Activated CD4-positive, alpha-beta T cell treated with anti-CD3 and anti-CD28 coated beads, Interleukin-2, amount 50 U/mL, for 24 hours (primary cell): ENCODE measurements around the gene ARFRP1.
"Not testable (repeated sequence)": the region's sequence is repeated elsewhere in the genome, so short reads cannot be mapped to it uniquely, and the experiment has no call there.

Experiments
- DNase-seq, 2 donors: peaks; one replicate each; pipeline ENCODE4 v3.0.0-alpha.2; 2020; ENCODE audit warnings: low read depth in 1 of 2, low spot score in 1 of 2

Gene ARFRP1

GRCh38 chr20:63678667-63679465, 28.9 kb downstream of the ARFRP1 start:
- DNase-seq, result no peak

- DNase-seq, result no peak
Observed at GRCh38 chr20:63678071-63678470, 29.7 kb downstream of the ARFRP1 start.

- no peak for DNase-seq
Observed at GRCh38 chr20:63675681-63676368, 32.0 kb downstream of the ARFRP1 start.

GRCh38 chr20:63673951-63674350, 33.8 kb downstream of the ARFRP1 start:
- no peak for DNase-seq

GRCh38 chr20:63672666-63673065, 35.1 kb downstream of the ARFRP1 start:
- DNase-seq, result no peak

- DNase-seq, result not testable (repeated sequence)
Observed at GRCh38 chr20:63671695-63672094, 36.1 kb downstream of the ARFRP1 start.

- no peak for DNase-seq
Observed at GRCh38 chr20:63668351-63668750, 39.4 kb downstream of the ARFRP1 start.

GRCh38 chr20:63667858-63668257, 39.9 kb downstream of the ARFRP1 start:
- DNase-seq, result no peak

- no peak for DNase-seq
Observed at GRCh38 chr20:63665708-63666107, 42.1 kb downstream of the ARFRP1 start.

GRCh38 chr20:63664861-63665594, 42.7 kb downstream of the ARFRP1 start:
- no peak for DNase-seq

GRCh38 chr20:63664143-63664851, 43.5 kb downstream of the ARFRP1 start:
- DNase-seq, result no peak

- no peak for DNase-seq
Observed at GRCh38 chr20:63663332-63664066, 44.3 kb downstream of the ARFRP1 start.

- DNase-seq, result no peak
Observed at GRCh38 chr20:63662813-63663189, 45.0 kb downstream of the ARFRP1 start.

- no peak for DNase-seq
Observed at GRCh38 chr20:63661959-63662812, 45.6 kb downstream of the ARFRP1 start.

GRCh38 chr20:63661108-63661507, 46.7 kb downstream of the ARFRP1 start:
- DNase-seq, result no peak

- DNase-seq, result no peak
Observed at GRCh38 chr20:63660622-63661021, 47.2 kb downstream of the ARFRP1 start.

GRCh38 chr20:63660174-63660573, 47.6 kb downstream of the ARFRP1 start:
- DNase-seq, result not testable (repeated sequence)

- no peak for DNase-seq
Observed at GRCh38 chr20:63659370-63659769, 48.4 kb downstream of the ARFRP1 start.

- no peak for DNase-seq
Observed at GRCh38 chr20:63658749-63659187, 49.0 kb downstream of the ARFRP1 start.
